ENCODE data around the gene TACSTD2. TPM values are rescaled to one million over a fixed set of nuclear protein-coding genes. Genes with fewer than 3 reads are reported as not detected.
"Not testable (repeated sequence)": the region's sequence is repeated elsewhere in the genome, so short reads cannot be mapped to it uniquely, and the experiment has no call there.

The TACSTD2 gene
- polyA plus RNA-seq, 1 experiment = 0.16 TPM

- TF ChIP-seq CTCF (IDR thresholded peaks at IDR 0.05; ENCODE audit: insufficient read depth, low read depth, low read length) = no peak
- ChIA-PET CTCF (interaction anchor here (0.7 kb wide), 1 partner anchor 47 kb away, joined by 3 read pairs; no protein-coding TSS in a partner anchor), POLR2A (no interaction called here)
- Histone ChIP-seq H3K27me3 (ENCODE audit: control insufficient read depth, insufficient read depth, low read length) (no peaks in the 10 kb centered on the region), H3K4me3 (ENCODE audit: low read depth, low read length) (no peak overlapping the region), H3K36me3 (ENCODE audit: control insufficient read depth, insufficient read depth, low read length) (no peaks in the 10 kb centered on the region)
- DNase-seq (ENCODE audit: low read depth) = no peak
Observed at GRCh38 chr1:58608945-58609344, 31.9 kb upstream of the TACSTD2 start.

- no peak overlapping the region for H3K4me3 ChIP-seq (ENCODE audit: low read depth, low read length)
- no peaks in the 10 kb centered on the region for H3K27me3 ChIP-seq (ENCODE audit: control insufficient read depth, insufficient read depth, low read length)
- no peaks in the 10 kb centered on the region for H3K36me3 ChIP-seq (ENCODE audit: control insufficient read depth, insufficient read depth, low read length)
- no peak for TF ChIP-seq CTCF (IDR thresholded peaks at IDR 0.05; ENCODE audit: insufficient read depth, low read depth, low read length)
- POLR2A ChIA-PET = no interaction called here
- DNase-seq (ENCODE audit: low read depth) = no peak
- CTCF ChIA-PET = no interaction called here
Observed at GRCh38 chr1:58608297-58608696, 31.2 kb upstream of the TACSTD2 start.

DNA sequence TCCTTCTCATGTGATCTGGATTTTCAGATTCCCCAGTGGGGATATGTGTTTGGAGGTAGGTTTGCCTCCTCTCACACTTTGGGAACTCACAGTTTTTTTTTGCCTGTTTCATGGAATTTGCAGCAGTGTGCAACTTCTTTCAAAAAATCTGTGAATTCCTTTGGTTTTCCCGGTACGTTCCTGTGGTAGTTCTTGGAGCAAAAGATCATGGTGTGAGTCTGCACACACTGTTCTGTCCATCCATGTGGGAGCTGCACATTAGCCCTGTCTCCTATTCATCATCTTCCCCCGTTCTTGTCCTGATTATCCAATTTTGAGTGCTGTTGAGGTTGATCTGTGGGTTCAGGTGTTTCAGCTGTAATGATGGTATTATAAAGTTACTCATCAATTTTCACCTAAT, 30.3 kb upstream of the TACSTD2 start:
- H3K27me3 ChIP-seq (ENCODE audit: control insufficient read depth, insufficient read depth, low read length) = no peaks in the 10 kb centered on the region
- no peak overlapping the region for H3K4me3 ChIP-seq (ENCODE audit: low read depth, low read length)
- TF ChIP-seq CTCF (IDR thresholded peaks at IDR 0.05; ENCODE audit: insufficient read depth, low read depth, low read length) = no peak
- no peak for DNase-seq (ENCODE audit: low read depth)
- H3K36me3 ChIP-seq (ENCODE audit: control insufficient read depth, insufficient read depth, low read length) = no peaks in the 10 kb centered on the region
- ChIA-PET CTCF (interaction anchor here (1.2 kb wide), 1 partner anchor 99 kb away, joined by 3 read pairs; no protein-coding TSS in a partner anchor), POLR2A (no interaction called here)

GRCh38 chr1:58601921-58602320, 24.9 kb upstream of the TACSTD2 start:
- CTCF ChIA-PET; DNase-seq (ENCODE audit: low read depth); H3K36me3 ChIP-seq (ENCODE audit: control insufficient read depth, insufficient read depth, low read length); H3K4me3 ChIP-seq (ENCODE audit: low read depth, low read length); H3K27me3 ChIP-seq (ENCODE audit: control insufficient read depth, insufficient read depth, low read length); POLR2A ChIA-PET: not testable (repeated sequence)

GRCh38 chr1:58597996-58598395, 20.9 kb upstream of the TACSTD2 start:
- no peak for DNase-seq (ENCODE audit: low read depth)
- ChIA-PET POLR2A (no interaction called here), CTCF (interaction anchor here (0.7 to 1.0 kb wide), 2 partner anchors 8 to 52 kb away, joined by 3 read pairs; partner anchors contain the start of gene OMA1)
- no peaks in the 10 kb centered on the region for H3K27me3 ChIP-seq (ENCODE audit: control insufficient read depth, insufficient read depth, low read length)
- H3K4me3 ChIP-seq (ENCODE audit: low read depth, low read length) = no peak overlapping the region
- no peak for TF ChIP-seq CTCF (IDR thresholded peaks at IDR 0.05; ENCODE audit: insufficient read depth, low read depth, low read length)
- H3K36me3 ChIP-seq (ENCODE audit: control insufficient read depth, insufficient read depth, low read length) = no peaks in the 10 kb centered on the region

DNA sequence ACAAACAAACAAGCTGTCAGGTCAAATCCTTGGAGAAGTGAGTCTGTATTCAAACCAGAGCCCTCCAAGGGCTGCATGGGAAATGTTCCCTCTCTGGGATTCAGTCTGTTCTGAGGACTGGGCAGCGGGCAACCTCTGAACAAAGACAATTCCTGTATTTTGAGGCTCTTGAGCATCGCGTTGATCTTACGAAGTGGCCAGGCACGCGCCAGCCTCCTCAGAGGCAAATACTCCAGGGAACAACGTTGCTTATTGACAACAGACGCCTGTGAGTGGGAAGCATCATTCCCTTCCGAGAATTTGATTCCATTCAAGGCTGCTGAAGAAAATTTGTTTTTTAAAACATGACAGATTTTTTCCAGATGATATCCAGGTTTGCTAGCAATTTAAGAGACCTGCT, 20.0 kb upstream of the TACSTD2 start:
- H3K36me3 ChIP-seq (ENCODE audit: control insufficient read depth, insufficient read depth, low read length) = no peaks in the 10 kb centered on the region
- no peaks in the 10 kb centered on the region for H3K27me3 ChIP-seq (ENCODE audit: control insufficient read depth, insufficient read depth, low read length)
- DNase-seq (ENCODE audit: low read depth) = no peak
- TF ChIP-seq CTCF (IDR thresholded peaks at IDR 0.05; ENCODE audit: insufficient read depth, low read depth, low read length) = no peak
- H3K4me3 ChIP-seq (ENCODE audit: low read depth, low read length) = no peak overlapping the region
- POLR2A ChIA-PET = no interaction called here
- CTCF ChIA-PET = interaction anchor here (0.9 kb wide), 1 partner anchor 21 kb away, joined by 3 read pairs; no protein-coding TSS in a partner anchor
